ENCODE measurements around the gene GRB10. TPM values are rescaled to one million over a fixed set of nuclear protein-coding genes. Genes with fewer than 3 reads are reported as not detected.
"Not testable (repeated sequence)": the region's sequence is repeated elsewhere in the genome, so short reads cannot be mapped to it uniquely, and the experiment has no call there.

The GRB10 gene
- total RNA-seq, 4 donors from 2014 or later, result 3.5 to 35.1 (median 9.2) TPM

DNA sequence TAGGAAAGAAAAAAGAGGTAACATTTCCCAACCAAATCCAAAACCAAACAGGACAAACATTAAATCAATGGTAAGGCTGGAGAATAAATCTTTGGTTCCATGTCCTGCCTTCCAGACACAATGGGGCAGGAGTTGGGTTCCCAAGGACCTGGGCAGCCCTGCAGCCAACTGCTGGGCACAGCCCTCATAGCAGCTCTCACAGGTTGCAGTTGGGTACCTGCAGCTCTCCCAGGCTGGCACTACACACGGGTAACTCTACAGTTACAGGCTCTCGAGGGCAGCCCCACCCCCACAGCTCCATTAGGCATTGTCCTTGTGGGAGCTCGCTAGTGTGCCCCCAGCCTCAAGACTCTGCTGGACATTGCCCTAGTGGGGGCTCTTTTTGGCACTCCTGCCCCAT is 7.5 kb downstream of the GRB10 start:
- H3K4me3 ChIP-seq, result no peak overlapping the region
- H3K36me3 ChIP-seq, result no peaks in the 10 kb centered on the region

DNA sequence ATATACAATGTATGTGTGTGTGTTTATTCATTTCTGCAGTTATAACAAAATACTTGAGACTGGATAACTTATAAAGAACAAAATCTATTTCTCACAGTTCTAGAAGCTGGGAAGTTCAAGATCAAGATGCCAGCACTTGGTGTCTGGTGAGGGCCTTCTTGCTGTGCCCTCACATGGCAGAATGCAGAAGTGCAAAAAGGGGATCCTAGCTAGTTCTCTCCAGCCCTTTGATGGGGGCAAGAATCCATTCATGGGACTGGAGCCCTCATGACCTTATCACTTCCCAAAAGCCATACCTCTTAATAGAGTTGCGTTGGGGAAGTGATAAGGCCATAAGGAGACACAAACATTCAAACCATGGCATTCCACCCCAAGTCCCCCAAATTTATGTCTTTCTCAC is 8.4 kb downstream of the GRB10 start:
- WGBS, 2 donors, result 83 to 90% methylated on average over 1 of the region's 1 CpG
- TF ChIP-seq POLR2A (IDR thresholded peaks at IDR 0.05), result no peak
- TF ChIP-seq, protein P1, sequence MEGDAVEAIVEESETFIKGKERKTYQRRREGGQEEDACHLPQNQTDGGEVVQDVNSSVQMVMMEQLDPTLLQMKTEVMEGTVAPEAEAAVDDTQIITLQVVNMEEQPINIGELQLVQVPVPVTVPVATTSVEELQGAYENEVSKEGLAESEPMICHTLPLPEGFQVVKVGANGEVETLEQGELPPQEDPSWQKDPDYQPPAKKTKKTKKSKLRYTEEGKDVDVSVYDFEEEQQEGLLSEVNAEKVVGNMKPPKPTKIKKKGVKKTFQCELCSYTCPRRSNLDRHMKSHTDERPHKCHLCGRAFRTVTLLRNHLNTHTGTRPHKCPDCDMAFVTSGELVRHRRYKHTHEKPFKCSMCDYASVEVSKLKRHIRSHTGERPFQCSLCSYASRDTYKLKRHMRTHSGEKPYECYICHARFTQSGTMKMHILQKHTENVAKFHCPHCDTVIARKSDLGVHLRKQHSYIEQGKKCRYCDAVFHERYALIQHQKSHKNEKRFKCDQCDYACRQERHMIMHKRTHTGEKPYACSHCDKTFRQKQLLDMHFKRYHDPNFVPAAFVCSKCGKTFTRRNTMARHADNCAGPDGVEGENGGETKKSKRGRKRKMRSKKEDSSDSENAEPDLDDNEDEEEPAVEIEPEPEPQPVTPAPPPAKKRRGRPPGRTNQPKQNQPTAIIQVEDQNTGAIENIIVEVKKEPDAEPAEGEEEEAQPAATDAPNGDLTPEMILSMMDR (IDR thresholded peaks at IDR 0.05), result no peak
- no peak for DNase-seq
- no peak overlapping the region for H3K27ac ChIP-seq
- peaks cover 0 to 11% (median 3%) of the 10 kb centered on the region in 3 donors for H3K4me1 ChIP-seq
- H3K4me3 ChIP-seq, result no peak overlapping the region
- H3K9me3 ChIP-seq, result no peaks in the 10 kb centered on the region
- intact Hi-C loops (cut with DNase I), result no loop called here
- H3K27me3 ChIP-seq, result no peaks in the 10 kb centered on the region
- no peaks in the 10 kb centered on the region for H3K36me3 ChIP-seq

More for the DNA sequence above, 7.5 kb downstream of the GRB10 start:
- Histone ChIP-seq H3K4me1 (peaks cover 0 to 11% (median 3%) of the 10 kb centered on the region in 3 donors), H3K27ac (no peak overlapping the region), H3K9me3 (no peaks in the 10 kb centered on the region), H3K27me3 (no peaks in the 10 kb centered on the region)
- 67 to 80% methylated on average over 2 to 3 of the region's 3 CpGs for WGBS, 2 donors
- no peak for TF ChIP-seq POLR2A (IDR thresholded peaks at IDR 0.05)
- TF ChIP-seq, protein P1 (IDR thresholded peaks at IDR 0.05), result no peak
- DNase-seq, result no peak
- intact Hi-C loops (cut with DNase I), result no loop called here

DNA sequence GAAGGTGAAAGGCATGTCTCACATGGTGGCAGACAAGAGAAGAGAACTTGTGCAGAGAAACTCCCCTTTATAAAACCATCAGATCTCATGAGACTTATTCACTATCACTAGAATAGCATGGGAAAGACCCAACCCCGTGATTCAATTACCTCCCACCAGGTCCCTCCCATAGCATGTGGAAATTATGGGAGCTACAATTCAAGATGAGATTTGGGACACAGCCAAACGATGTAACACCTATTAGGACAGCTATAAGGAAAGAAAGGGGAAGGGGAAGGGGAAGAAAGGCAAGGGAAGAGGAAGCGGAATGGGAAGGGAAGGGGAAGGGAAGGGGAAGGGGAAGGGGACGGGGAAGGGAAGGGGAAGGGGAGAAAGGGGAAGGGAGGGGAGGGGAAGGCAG is 9.6 kb downstream of the GRB10 start:
- H3K36me3 ChIP-seq; H3K27me3 ChIP-seq; H3K27ac ChIP-seq; H3K4me3 ChIP-seq; intact Hi-C loops (cut with DNase I); DNase-seq; H3K9me3 ChIP-seq: not testable (repeated sequence)
- H3K4me1 ChIP-seq, result peaks cover 0 to 11% (median 3%) of the 10 kb centered on the region in 3 donors
- 67 to 85% methylated on average over 4 of the region's 4 CpGs for WGBS, 2 donors

DNA sequence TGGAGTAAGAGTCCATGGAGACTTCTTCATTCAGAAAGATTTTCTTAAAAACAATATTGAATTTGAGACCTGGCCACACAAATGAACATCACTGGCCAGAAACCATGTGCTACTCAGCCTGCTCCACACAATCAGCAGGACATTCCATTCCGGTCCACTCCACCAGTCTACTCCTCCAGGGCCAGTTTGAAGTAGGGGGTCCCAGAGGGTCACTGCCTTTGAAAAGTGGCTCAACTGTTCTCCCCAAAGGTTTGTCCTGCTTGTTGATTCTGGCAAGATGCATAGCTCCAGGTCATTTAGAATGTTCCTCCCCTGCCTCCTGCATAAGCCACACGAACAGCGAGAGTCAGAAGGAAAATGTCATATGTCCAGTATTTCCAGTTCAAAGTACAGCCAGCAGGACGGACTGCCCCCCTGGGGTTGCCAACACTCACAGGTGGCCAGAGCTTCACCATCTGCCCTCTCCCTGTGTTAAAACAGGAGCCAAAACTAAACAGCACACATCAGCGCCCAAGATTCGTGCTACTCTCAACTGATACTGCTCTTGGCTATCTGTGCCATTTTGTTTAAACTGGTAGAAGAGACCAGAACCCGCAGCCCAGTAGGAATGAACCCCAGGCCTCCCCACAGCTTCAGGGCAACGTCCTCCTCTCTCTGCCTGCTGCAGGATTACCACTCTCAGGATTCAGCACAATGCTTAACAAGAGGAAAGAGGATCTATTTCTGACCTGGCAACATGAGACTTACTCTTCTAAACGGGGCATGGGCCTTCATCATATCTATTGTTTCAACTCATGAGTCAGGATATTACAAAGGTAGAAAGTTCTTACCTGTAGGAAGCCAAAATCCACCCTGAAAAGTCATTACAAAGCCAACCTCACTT is 11.3 kb downstream of the GRB10 start:
- WGBS, 2 donors, result 74 to 78% methylated on average over 8 to 9 of the region's 9 CpGs
- intact Hi-C loops (cut with DNase I), result no loop called here
- Histone ChIP-seq H3K9me3 (no peaks in the 10 kb centered on the region), H3K27ac (no peak overlapping the region), H3K27me3 (no peaks in the 10 kb centered on the region), H3K36me3 (no peaks in the 10 kb centered on the region), H3K4me3 (no peak overlapping the region), H3K4me1 (peaks cover 0 to 11% (median 3%) of the 10 kb centered on the region in 3 donors)
- no peak for DNase-seq
- no peak for TF ChIP-seq POLR2A (IDR thresholded peaks at IDR 0.05)
- TF ChIP-seq, protein P1 (IDR thresholded peaks at IDR 0.05), result no peak

DNA sequence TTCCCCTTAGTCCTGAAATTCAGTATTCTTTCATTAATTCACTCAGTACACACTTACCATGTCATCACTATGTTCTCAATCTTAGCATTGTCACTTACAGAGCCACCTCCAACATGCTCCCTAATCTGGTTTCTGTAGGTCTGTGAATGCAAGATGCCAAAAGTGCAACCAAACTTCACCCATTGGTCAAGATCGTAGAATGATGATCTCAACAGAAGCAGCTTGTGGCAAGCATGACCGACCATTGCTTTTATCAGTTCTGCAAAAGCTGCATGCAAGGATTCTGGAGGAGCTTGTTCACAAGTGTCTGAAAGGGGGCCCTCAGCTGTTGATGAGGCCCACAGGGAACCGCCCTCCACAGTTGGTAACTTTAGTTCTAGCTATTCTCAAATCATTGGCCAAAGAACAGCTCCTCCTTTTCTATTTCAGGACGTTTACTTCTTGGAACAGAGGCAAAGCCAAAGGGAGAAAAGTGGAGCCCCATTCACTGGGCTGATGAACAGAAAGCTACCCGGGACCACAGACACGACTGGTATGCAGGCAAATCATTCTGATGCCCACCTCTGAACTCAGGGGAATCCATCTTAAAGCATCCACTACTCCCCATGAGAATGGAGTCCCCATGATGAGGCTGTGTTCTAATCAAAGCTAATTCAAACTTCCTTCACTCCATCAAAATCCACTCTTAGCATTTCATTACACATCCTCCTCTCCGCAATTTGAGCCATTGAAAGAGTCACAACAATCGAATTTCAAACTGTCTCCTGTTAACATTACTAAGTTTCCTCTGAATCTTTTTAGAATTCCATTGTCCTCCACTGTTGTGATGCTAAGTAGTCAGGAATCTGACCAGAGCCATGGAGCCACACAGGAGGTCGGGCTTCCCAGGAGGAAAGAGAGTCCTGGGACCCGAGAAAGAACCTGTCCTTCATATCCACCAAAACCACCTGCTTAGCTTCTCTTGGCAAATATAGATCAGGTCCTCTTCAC is 13.9 kb downstream of the GRB10 start:
- Histone ChIP-seq H3K27ac (no peak overlapping the region), H3K4me3 (no peak overlapping the region), H3K9me3 (no peaks in the 10 kb centered on the region), H3K36me3 (no peaks in the 10 kb centered on the region), H3K4me1 (no peaks in the 10 kb centered on the region), H3K27me3 (no peaks in the 10 kb centered on the region)
- WGBS, 2 donors, result 68 to 78% methylated on average over 8 to 9 of the region's 10 CpGs
- TF ChIP-seq, protein P1 (IDR thresholded peaks at IDR 0.05), result no peak
- TF ChIP-seq POLR2A (IDR thresholded peaks at IDR 0.05), result no peak
- no peak for DNase-seq
- intact Hi-C loops (cut with DNase I), result no loop called here
